H1 (cell line): ENCODE results near the gene WDR6. TPM values are rescaled to one million over a fixed set of nuclear protein-coding genes. Genes with fewer than 3 reads are reported as not detected.

Source experiments
- ATF2 ChIP-seq: IDR thresholded peaks from 2 replicates; pipeline ENCODE4 v1.6.1; 2012; ENCODE audit warnings: low read length, inconsistent platforms
- CTCF ChIP-seq, 3 experiments: IDR thresholded peaks; 1 replicate in 2 of 3; 2 replicates in 1 of 3; pipeline versions ENCODE4 v1.5.1 to v1.6.1; 2011; ENCODE audit warnings: low read length in 3 of 3, mild to moderate bottlenecking in 3 of 3, inconsistent platforms in 2 of 3, low read depth in 1 of 3, moderate library complexity in 1 of 3; ENCODE audit not compliant: insufficient read depth in 1 of 3; ENCODE audit errors: control extremely low read depth in 1 of 3
- JUND ChIP-seq: IDR thresholded peaks from 2 replicates; pipeline ENCODE4 v1.6.1; 2011; ENCODE audit warnings: mild to moderate bottlenecking, improper control_type of control experiment, low read length
- PHF8 ChIP-seq: fragments of 200-600 bp; sonication (generic); conservative IDR thresholded peaks from 2 replicates; pipeline ENCODE4 v1.7.1; 2012; ENCODE audit warnings: low read depth, mild to moderate bottlenecking, inconsistent platforms, low read length, moderate library complexity
- POLR2AphosphoS5 ChIP-seq: IDR thresholded peaks from 2 replicates; pipeline ENCODE4 v1.6.1; 2011; ENCODE audit warnings: low read depth, low read length
- SIRT6 ChIP-seq: IDR thresholded peaks from one replicate; pipeline ENCODE4 v1.7.1; 2012; ENCODE audit warnings: low read length, inconsistent platforms
- SP1 ChIP-seq: IDR thresholded peaks from 2 replicates; pipeline ENCODE4 v1.6.1; 2011; ENCODE audit warnings: low read depth, low read length
- SP2 ChIP-seq: IDR thresholded peaks from 2 replicates; pipeline ENCODE4 v1.6.1; 2012; ENCODE audit warnings: mild to moderate bottlenecking, low read length, inconsistent platforms
- TBP ChIP-seq: IDR thresholded peaks from 2 replicates; pipeline ENCODE4 v1.6.1; 2011; ENCODE audit warnings: low read depth, low read length, improper control_type of control experiment
- polyA plus RNA-seq, 7 experiments: library from polyadenylated mRNA; depleted of rRNA in 3 of 7; stranded (reverse) in 5 of 7; unstranded in 2 of 7; fragments of >200 nt in 5 of 7; fragments of 200-250 nt in 2 of 7; gene quantifications; 1 replicate in 5 of 7; 2 replicates in 1 of 7; 4 replicates in 1 of 7; pipeline versions ENCODE4 v1.2.1 to v1.2.3, GENCODE V29; 2011 to 2013; ENCODE audit warnings: missing spikeins in 2 of 7, mixed read lengths in 2 of 7
- total RNA-seq: library from RNA; stranded (reverse); fragmentation: NEBNext Ultra II Directional; extraction: Animal tissue kit (Norgen Biotek cat#: 25700); gene quantifications from 2 replicates; pipeline ENCODE4 v1.2.1, GENCODE V29; 2021

WDR6 gene
- total and polyA plus RNA-seq, 2 of the 8 experiments (the other 6 are each of a cell fraction or from before 2014, with no cell fraction given) = 180 to 257 TPM

GRCh38 chr3:49021813-49022687 is 14.9 kb downstream of the WDR6 start, which contains the start of gene NDUFAF3 (continued):
- TF ChIP-seq PHF8 (peak; percentile 99), JUND (peak; percentile 55; the same call in 1 of the 2 replicates), CTCF (IDR thresholded peaks at IDR 0.05; ENCODE audit: control extremely low read depth in 1 of 3, insufficient read depth in 1 of 3, low read depth in 1 of 3, low read length in 3 of 3) (peak in 2 of 3 experiments; percentile 87 to 96; a peak in 3 of 4 replicates), TBP (peak; percentile 82), SP2 (peak; percentile 61; the same call in 1 of the 2 replicates), SIRT6 (no peak), ATF2 (peak; percentile 55; the same call in 1 of the 2 replicates), SP1 (0 out of 2 replicates have a peak, but pooled peaks have one; percentile 57), POLR2AphosphoS5 (peak; percentile 98)
